HL-60 (cell line): ENCODE results near the gene FARP1.

Experiments
- DNase-seq, 2 experiments: peaks; one replicate each; pipeline ENCODE4 v3.0.0-alpha.2; 2010 to 2020; ENCODE audit warnings: low read depth in 1 of 2, low spot score in 1 of 2
- H3K27ac ChIP-seq: fragments of 250-450 bp; sonication (Bioruptor Pico); replicated peaks from 2 replicates; pipeline ENCODE4 v1.5.1; 2020; ENCODE audit warnings: mild to moderate bottlenecking, moderate library complexity
- H3K27me3 ChIP-seq: fragments of 250-450 bp; sonication (Bioruptor Pico); 2 replicates; pipeline ENCODE4 v1.5.1; 2021; ENCODE audit warnings: mild to moderate bottlenecking, moderate library complexity; ENCODE audit not compliant: insufficient read depth, poor library complexity, severe bottlenecking
- H3K4me3 ChIP-seq: replicated peaks from 2 replicates; pipeline ENCODE4 v1.5.1; 2011; ENCODE audit warnings: mild to moderate bottlenecking, control low read depth, low read length; ENCODE audit not compliant: insufficient read depth
- CTCF ChIP-seq: IDR thresholded peaks from one replicate; pipeline ENCODE4 v1.5.1; 2011; ENCODE audit warnings: low read length, control low read depth, inconsistent platforms; ENCODE audit not compliant: insufficient read depth
- GABPA ChIP-seq: IDR thresholded peaks from 2 replicates; pipeline ENCODE4 v1.6.1; 2012; ENCODE audit warnings: low read depth
- POLR2AphosphoS5 ChIP-seq: IDR thresholded peaks from 2 replicates; pipeline ENCODE4 v1.6.1; 2012; ENCODE audit warnings: low read depth
- REST ChIP-seq: IDR thresholded peaks from 2 replicates; pipeline ENCODE4 v1.6.1; 2012; ENCODE audit warnings: low read depth; ENCODE audit not compliant: insufficient replicate concordance
- SPI1 ChIP-seq: IDR thresholded peaks from 2 replicates; pipeline ENCODE4 v1.6.1; 2012; ENCODE audit warnings: low read depth, mild to moderate bottlenecking, borderline replicate concordance

The FARP1 gene

GRCh38 chr13:98262292-98262691 lies 119.4 kb downstream of the FARP1 start:
- H3K4me3 ChIP-seq = no peak overlapping the region
- TF ChIP-seq SPI1 = no peak
- TF ChIP-seq GABPA = no peak
- H3K27ac ChIP-seq = no peak overlapping the region
- DNase-seq = no peak
- no peaks in the 10 kb centered on the region for H3K27me3 ChIP-seq

GRCh38 chr13:98263841-98264240 lies 120.9 kb downstream of the FARP1 start:
- DNase-seq = no peak
- Histone ChIP-seq H3K27ac (no peak overlapping the region), H3K4me3 (no peak overlapping the region), H3K27me3 (no peaks in the 10 kb centered on the region)
- TF ChIP-seq SPI1 (no peak), POLR2AphosphoS5 (no peak), CTCF (no peak), GABPA (no peak), REST (no peak)

GRCh38 chr13:98264877-98265276 lies 122.0 kb downstream of the FARP1 start:
- Histone ChIP-seq H3K4me3 (no peak overlapping the region), H3K27ac (no peak overlapping the region), H3K27me3 (no peaks in the 10 kb centered on the region)
- DNase-seq = no peak
- TF ChIP-seq GABPA (no peak), SPI1 (no peak), CTCF (no peak), POLR2AphosphoS5 (no peak), REST (no peak)

- no peak for DNase-seq
- TF ChIP-seq GABPA (no peak), SPI1 (no peak), REST (no peak)
- H3K4me3 ChIP-seq = no peak overlapping the region
- no peaks in the 10 kb centered on the region for H3K27me3 ChIP-seq
- H3K27ac ChIP-seq = no peak overlapping the region
Measured at GRCh38 chr13:98265692-98266551, 123.0 kb downstream of the FARP1 start.
